Activated naive CD8-positive, alpha-beta T cell (primary cell): ENCODE measurements around the gene NPHP4.

Experiments
- H3K27ac Mint-ChIP-seq: one replicate; pipeline ENCODE4 v1.8.0; 2021; ENCODE audit warnings: mixed read lengths
- H3K27me3 Mint-ChIP-seq: one replicate; pipeline ENCODE4 v1.8.0; 2021; ENCODE audit warnings: mixed read lengths
- H3K36me3 Mint-ChIP-seq: one replicate; pipeline ENCODE4 v1.8.0; 2021; ENCODE audit warnings: mixed read lengths
- H3K4me1 Mint-ChIP-seq: one replicate; pipeline ENCODE4 v1.8.0; 2021; ENCODE audit warnings: low read depth, mixed read lengths
- H3K4me3 Mint-ChIP-seq: one replicate; pipeline ENCODE4 v1.8.0; 2021; ENCODE audit warnings: mild to moderate bottlenecking, mixed read lengths
- H3K9me3 Mint-ChIP-seq: one replicate; pipeline ENCODE4 v1.8.0; 2021; ENCODE audit warnings: low read depth, mixed read lengths

The NPHP4 gene

GRCh38 chr1:5885471-5886139, 106.6 kb downstream of the NPHP4 start:
- Mint-ChIP-seq H3K27me3 (no peaks in the 10 kb centered on the region), H3K4me1 (no peaks in the 10 kb centered on the region), H3K9me3 (no peaks in the 10 kb centered on the region), H3K36me3 (peaks cover 2% of the 10 kb centered on the region), H3K4me3 (no peak overlapping the region), H3K27ac (no peak overlapping the region)

- Mint-ChIP-seq H3K4me1 (no peaks in the 10 kb centered on the region), H3K27me3 (no peaks in the 10 kb centered on the region), H3K36me3 (peaks cover 6% of the 10 kb centered on the region), H3K9me3 (no peaks in the 10 kb centered on the region), H3K27ac (no peak overlapping the region), H3K4me3 (no peak overlapping the region)
Observed at GRCh38 chr1:5884110-5884509, 108.1 kb downstream of the NPHP4 start.

DNA sequence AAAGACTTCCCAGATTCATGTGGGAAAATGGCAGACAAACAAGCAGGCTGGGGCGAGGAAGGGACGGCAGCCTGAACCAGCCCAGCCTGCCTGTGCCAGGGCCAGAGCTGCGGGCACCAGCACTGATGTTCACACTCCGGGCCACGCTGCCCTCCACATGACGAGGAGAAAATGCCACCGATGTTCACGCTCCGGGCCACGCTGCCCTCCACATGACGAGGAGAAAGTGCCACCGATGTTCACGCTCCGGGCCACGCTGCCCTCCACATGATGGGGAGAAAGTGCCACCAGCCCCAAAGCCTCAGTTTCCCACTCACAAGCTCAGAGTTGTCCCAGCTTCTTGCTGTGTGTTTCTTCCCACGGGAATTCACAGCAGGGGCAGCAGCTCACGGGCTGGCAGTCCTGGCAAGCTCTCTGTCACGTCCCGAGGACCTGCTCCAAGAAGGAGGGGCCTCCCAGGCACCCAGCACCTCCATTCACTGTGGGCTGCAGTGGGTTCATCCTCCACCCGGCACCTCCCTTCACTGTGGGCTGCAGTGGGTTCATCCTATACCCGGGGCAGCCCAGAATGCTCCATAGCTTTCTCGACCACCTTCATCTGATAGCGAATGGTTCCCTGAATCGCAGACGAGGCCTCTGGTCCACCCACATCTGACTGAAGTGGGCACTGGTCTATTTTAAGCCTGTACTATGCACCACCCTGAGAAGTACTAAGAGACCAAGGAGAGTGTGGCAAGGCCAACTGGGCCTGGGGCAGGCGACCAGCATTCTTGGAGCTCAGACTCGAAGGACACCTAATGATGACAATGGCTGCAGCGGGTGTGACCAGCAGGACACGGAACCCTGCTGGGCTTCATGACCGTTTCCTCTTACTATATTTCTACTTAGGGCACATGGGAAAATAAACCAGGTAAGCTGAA, 108.8 kb downstream of the NPHP4 start:
- Mint-ChIP-seq H3K27me3 (no peaks in the 10 kb centered on the region), H3K27ac (no peak overlapping the region), H3K4me1 (no peaks in the 10 kb centered on the region), H3K36me3 (peaks cover 6% of the 10 kb centered on the region), H3K9me3 (no peaks in the 10 kb centered on the region), H3K4me3 (no peak overlapping the region)

- peaks cover 6% of the 10 kb centered on the region for H3K36me3 Mint-ChIP-seq
Observed at GRCh38 chr1:5882367-5883128, 109.7 kb downstream of the NPHP4 start.

GRCh38 chr1:5881526-5882222, 110.6 kb downstream of the NPHP4 start:
- Mint-ChIP-seq H3K27ac (no peak overlapping the region), H3K27me3 (no peaks in the 10 kb centered on the region), H3K4me1 (no peaks in the 10 kb centered on the region), H3K9me3 (no peaks in the 10 kb centered on the region), H3K4me3 (no peak overlapping the region), H3K36me3 (peaks cover 6% of the 10 kb centered on the region)

More at GRCh38 chr1:5882367-5883128, 109.7 kb downstream of the NPHP4 start:
- Mint-ChIP-seq H3K4me3 (no peak overlapping the region), H3K9me3 (no peaks in the 10 kb centered on the region), H3K27ac (no peak overlapping the region), H3K4me1 (no peaks in the 10 kb centered on the region), H3K27me3 (no peaks in the 10 kb centered on the region)

GRCh38 chr1:5880630-5881405, 111.4 kb downstream of the NPHP4 start:
- Mint-ChIP-seq H3K9me3 (no peaks in the 10 kb centered on the region), H3K4me1 (no peaks in the 10 kb centered on the region), H3K4me3 (no peak overlapping the region), H3K27me3 (no peaks in the 10 kb centered on the region), H3K36me3 (peaks cover 6% of the 10 kb centered on the region), H3K27ac (no peak overlapping the region)

- H3K27me3 Mint-ChIP-seq, result no peaks in the 10 kb centered on the region
- H3K4me3 Mint-ChIP-seq, result no peak overlapping the region
- no peaks in the 10 kb centered on the region for H3K4me1 Mint-ChIP-seq
- H3K36me3 Mint-ChIP-seq, result peaks cover 8% of the 10 kb centered on the region
- H3K9me3 Mint-ChIP-seq, result no peaks in the 10 kb centered on the region
- H3K27ac Mint-ChIP-seq, result no peak overlapping the region
Observed at GRCh38 chr1:5879421-5879820, 112.8 kb downstream of the NPHP4 start.

DNA sequence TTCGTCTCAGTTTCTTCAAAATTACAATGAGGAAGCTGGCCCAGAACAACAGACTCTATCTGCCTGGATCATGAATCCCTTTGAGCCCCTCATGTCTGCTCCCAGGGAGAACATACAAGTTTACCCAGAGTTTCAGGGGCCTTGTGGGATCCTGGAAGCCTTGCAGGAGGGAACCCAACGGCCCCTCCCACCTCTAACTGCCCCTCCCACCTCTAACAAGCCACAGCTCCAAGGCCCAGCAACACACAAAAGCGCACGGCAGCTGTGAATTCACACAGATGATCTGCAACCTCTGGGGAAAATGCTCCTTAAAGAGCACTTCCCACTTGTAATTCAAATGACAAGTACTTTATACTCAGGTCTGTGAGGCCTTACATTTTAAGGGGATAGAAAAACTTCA, 113.3 kb downstream of the NPHP4 start:
- H3K27ac Mint-ChIP-seq, result no peak overlapping the region
- no peak overlapping the region for H3K4me3 Mint-ChIP-seq
- no peaks in the 10 kb centered on the region for H3K4me1 Mint-ChIP-seq
- H3K27me3 Mint-ChIP-seq, result no peaks in the 10 kb centered on the region
- no peaks in the 10 kb centered on the region for H3K9me3 Mint-ChIP-seq
- H3K36me3 Mint-ChIP-seq, result peaks cover 8% of the 10 kb centered on the region

DNA sequence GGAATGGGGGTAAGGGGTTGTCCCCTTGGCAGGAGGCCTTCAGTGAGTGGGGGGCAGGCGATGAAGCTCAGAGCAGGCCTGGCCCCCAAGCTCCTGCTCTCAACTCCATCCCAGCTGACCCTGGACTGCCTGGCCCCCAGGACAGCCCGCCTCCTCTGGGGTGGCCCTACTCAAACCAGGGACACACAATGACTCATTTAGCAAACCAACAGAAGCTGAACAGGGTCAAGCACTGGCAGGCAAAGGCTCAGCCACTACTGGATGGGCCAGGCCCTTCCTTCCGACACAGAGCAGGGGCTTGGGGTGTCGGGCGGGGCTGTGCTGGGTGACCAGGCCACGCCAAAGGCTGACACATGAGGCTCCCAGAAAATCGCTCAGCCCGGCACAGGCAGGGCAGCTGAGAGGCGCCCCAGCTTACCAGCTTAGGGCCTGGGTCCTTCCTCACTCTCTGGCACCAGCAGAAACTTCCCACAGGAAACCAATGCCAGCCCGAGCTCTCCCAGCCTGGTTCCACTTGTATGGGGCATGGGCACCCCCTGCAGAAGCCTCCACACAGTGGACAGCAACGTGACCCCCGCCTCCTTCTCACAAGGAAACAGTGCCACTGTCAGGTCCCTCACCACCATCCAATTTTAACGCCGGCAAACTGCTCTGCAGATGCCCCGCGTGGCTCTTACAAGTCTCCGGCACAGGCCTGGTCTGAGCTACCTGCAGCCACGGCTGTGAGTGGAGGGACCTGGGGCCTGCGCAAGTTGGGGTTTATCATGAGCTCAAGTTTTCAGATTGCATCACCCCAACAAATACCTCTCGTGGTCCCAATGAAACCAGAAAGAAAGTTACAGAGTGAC, 114.3 kb downstream of the NPHP4 start:
- H3K9me3 Mint-ChIP-seq, result no peaks in the 10 kb centered on the region
- H3K4me1 Mint-ChIP-seq, result no peaks in the 10 kb centered on the region
- H3K27ac Mint-ChIP-seq, result no peak overlapping the region
- no peak overlapping the region for H3K4me3 Mint-ChIP-seq
- peaks cover 12% of the 10 kb centered on the region for H3K36me3 Mint-ChIP-seq
- H3K27me3 Mint-ChIP-seq, result no peaks in the 10 kb centered on the region

- no peak overlapping the region for H3K4me3 Mint-ChIP-seq
- no peaks in the 10 kb centered on the region for H3K9me3 Mint-ChIP-seq
- H3K4me1 Mint-ChIP-seq, result no peaks in the 10 kb centered on the region
- H3K36me3 Mint-ChIP-seq, result peaks cover 11% of the 10 kb centered on the region
- no peak overlapping the region for H3K27ac Mint-ChIP-seq
- no peaks in the 10 kb centered on the region for H3K27me3 Mint-ChIP-seq
Observed at GRCh38 chr1:5877001-5877400, 115.2 kb downstream of the NPHP4 start.

DNA sequence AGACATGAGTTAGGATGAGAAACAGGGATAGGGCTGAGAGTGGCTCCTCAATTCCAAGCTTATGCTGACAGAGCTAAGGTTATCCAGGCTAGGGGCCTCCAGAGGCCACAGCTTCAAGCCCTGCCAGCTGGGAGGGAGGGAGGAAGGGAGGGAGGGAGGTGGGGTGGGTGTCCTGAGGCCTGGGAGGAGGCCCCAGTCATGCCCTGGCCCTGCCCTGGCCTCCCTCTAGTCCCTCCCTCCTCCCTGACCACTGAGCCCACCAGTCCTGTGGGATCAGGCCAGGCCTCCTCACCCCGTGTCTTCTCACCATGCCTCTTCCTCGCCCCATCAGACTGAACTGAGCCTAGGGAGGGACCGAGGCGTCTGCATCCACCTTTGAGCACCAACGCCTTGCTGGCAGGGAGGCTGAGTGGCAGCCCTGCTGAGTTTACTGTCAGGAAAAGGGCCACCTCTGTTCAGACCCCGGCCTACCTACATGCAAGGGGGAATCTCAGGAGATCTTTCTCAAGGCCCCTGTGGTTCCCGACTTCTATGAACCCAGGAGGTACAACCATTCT, 116.1 kb downstream of the NPHP4 start:
- Mint-ChIP-seq H3K4me1 (no peaks in the 10 kb centered on the region), H3K27me3 (no peaks in the 10 kb centered on the region), H3K27ac (no peak overlapping the region), H3K36me3 (peaks cover 11% of the 10 kb centered on the region), H3K4me3 (no peak overlapping the region), H3K9me3 (no peaks in the 10 kb centered on the region)

GRCh38 chr1:5875345-5875910, 116.8 kb downstream of the NPHP4 start:
- Mint-ChIP-seq H3K4me3 (no peak overlapping the region), H3K36me3 (peaks cover 11% of the 10 kb centered on the region), H3K4me1 (no peaks in the 10 kb centered on the region), H3K27ac (no peak overlapping the region), H3K27me3 (no peaks in the 10 kb centered on the region), H3K9me3 (no peaks in the 10 kb centered on the region)
